Body of pancreas (tissue), 4 donors: ENCODE measurements around the gene TRIP13. TPM values are rescaled to one million over a fixed set of nuclear protein-coding genes. Genes with fewer than 3 reads are reported as not detected.
A peak's percentile ranks its signal among the peaks of the same experiment; 100 is the strongest.

Experiments
- ATAC-seq: fragments of 150-250 bp; one replicate; pipeline ENCODE4 v1.9.1; 2016
- DNase-seq, 4 donors: peaks; one replicate each; pipeline ENCODE4 v3.0.0-alpha.2; 2019
- H3K27ac ChIP-seq, 4 donors: fragments of 200-600 bp; sonication (generic); 1 replicate in 3 of 4; 2 replicates in 1 of 4; pipeline versions ENCODE4 v1.5.1 to v1.6.1; 2016 to 2019; ENCODE audit warnings: mild to moderate bottlenecking in 1 of 4, mixed read lengths in 1 of 4, moderate library complexity in 1 of 4
- H3K27me3 ChIP-seq, 2 donors: fragments of 200-600 bp; sonication (generic); one replicate each; pipeline ENCODE4 v1.6.0; 2016; ENCODE audit warnings: mild to moderate bottlenecking in 1 of 2
- H3K36me3 ChIP-seq, 2 donors: fragments of 200-600 bp; sonication (generic); replicated peaks in 1 of 2; 2 replicates each; pipeline ENCODE4 v1.5.1; 2016; ENCODE audit warnings: low read depth in 2 of 2; ENCODE audit not compliant: insufficient read depth in 1 of 2
- H3K4me1 ChIP-seq: fragments of 200-600 bp; sonication (generic); one replicate; pipeline ENCODE4 v1.6.0; 2016
- H3K4me3 ChIP-seq, 2 donors: fragments of 200-600 bp; sonication (generic); 1 replicate in 1 of 2; 2 replicates in 1 of 2; pipeline ENCODE4 v1.5.1; 2016 to 2019
- H3K9me3 ChIP-seq, 3 donors: fragments of 200-600 bp; sonication (generic); 1 replicate in 2 of 3; 2 replicates in 1 of 3; pipeline ENCODE4 v1.5.1; 2016
- CTCF ChIP-seq, 7 experiments: fragments of 450-650 bp in 4 of 7; fragments of 200-600 bp in 3 of 7; sonication (generic) in 3 of 7; IDR thresholded peaks; one replicate each; pipeline ENCODE4 v1.5.1; 2016 to 2019; ENCODE audit warnings: antibody characterized with exemption in 7 of 7
- POLR2A ChIP-seq, 3 donors: fragments of 450-650 bp; IDR thresholded peaks; one replicate each; pipeline ENCODE4 v1.6.1; 2016; ENCODE audit warnings: antibody characterized with exemption in 3 of 3, mild to moderate bottlenecking in 2 of 3
- WGBS, 2 donors: methylation state at CpG; one replicate each; pipeline ENCODE4 v1.1.5; 2017; 5-methylcytosine and 5-hydroxymethylcytosine counted together
- intact Hi-C: fragments of 100-400 bp; cut with DNase I; formaldehyde crosslinking; loops from one replicate; pipeline ENCODE4 v1.15.1; 2023
- total RNA-seq, 2 donors: library from RNA; depleted of rRNA; stranded (reverse); fragments of >200 nt; gene quantifications; one replicate each; pipeline ENCODE4 v1.1.0, GENCODE V29; 2016

TRIP13 gene
- total RNA-seq, 2 donors from 2014 or later = 1.3 TPM

GRCh38 chr5:953535-954449 is 61.1 kb downstream of the TRIP13 start:
- Histone ChIP-seq H3K9me3 (no peaks in the 10 kb centered on the region), H3K4me3 (no peak overlapping the region), H3K4me1 (peaks cover 36% of the 10 kb centered on the region), H3K27me3 (no peaks in the 10 kb centered on the region), H3K36me3 (no peaks in the 10 kb centered on the region), H3K27ac (no peak overlapping the region)
- no peak for TF ChIP-seq POLR2A (IDR thresholded peaks at IDR 0.05)
- no peak for TF ChIP-seq CTCF (IDR thresholded peaks at IDR 0.05)
- ATAC-seq = no peak
- WGBS, 2 donors = 72 to 73% methylated on average over 20 to 24 of the region's 24 CpGs
- no peak for DNase-seq
- intact Hi-C loops = no loop called here

GRCh38 chr5:955886-956761 is 63.4 kb downstream of the TRIP13 start:
- DNase-seq = no peak
- no peaks in the 10 kb centered on the region for H3K9me3 ChIP-seq
- TF ChIP-seq CTCF (IDR thresholded peaks at IDR 0.05) = no peak
- H3K36me3 ChIP-seq = no peaks in the 10 kb centered on the region
- peak overlapping the region; percentile 39 to 91 (median 80) for H3K27ac ChIP-seq
- H3K4me3 ChIP-seq = no peak overlapping the region
- intact Hi-C loops = no loop called here
- H3K27me3 ChIP-seq = no peaks in the 10 kb centered on the region
- ATAC-seq = no peak
- H3K4me1 ChIP-seq = peaks cover 46% of the 10 kb centered on the region
- WGBS, 2 donors = 75 to 77% methylated on average over 18 to 32 of the region's 32 CpGs

- Histone ChIP-seq H3K4me1 (peaks cover 46% of the 10 kb centered on the region), H3K9me3 (no peaks in the 10 kb centered on the region), H3K27me3 (no peaks in the 10 kb centered on the region), H3K36me3 (no peaks in the 10 kb centered on the region), H3K4me3 (no peak overlapping the region), H3K27ac (peak overlapping the region; percentile 65 to 91 (median 80))
- intact Hi-C loops = no loop called here
- ATAC-seq (peak; percentile 80), DNase-seq (peak in 3 of 4 donors; percentile 39 to 65 (median 50))
- no peak for TF ChIP-seq POLR2A (IDR thresholded peaks at IDR 0.05)
- peak in 2 of 7 experiments; percentile 14 to 21 for TF ChIP-seq CTCF (IDR thresholded peaks at IDR 0.05)
- WGBS, 2 donors = 36 to 43% methylated on average over 14 to 26 of the region's 26 CpGs
These were observed 64.5 kb downstream of the TRIP13 start for GRCh38 chr5:956941-957747.

- intact Hi-C loops = no loop called here
- 61 to 67% methylated on average over 13 to 23 of the region's 23 CpGs for WGBS, 2 donors
- DNase-seq = no peak
- Histone ChIP-seq H3K9me3 (no peaks in the 10 kb centered on the region), H3K4me1 (peaks cover 46% of the 10 kb centered on the region), H3K4me3 (no peak overlapping the region), H3K27me3 (no peaks in the 10 kb centered on the region), H3K27ac (peak overlapping the region; percentile 65 to 91 (median 80)), H3K36me3 (no peaks in the 10 kb centered on the region)
- TF ChIP-seq POLR2A (IDR thresholded peaks at IDR 0.05) (no peak), CTCF (IDR thresholded peaks at IDR 0.05) (no peak)
- no peak for ATAC-seq
These were observed 65.2 kb downstream of the TRIP13 start for GRCh38 chr5:957748-958485.
